ENCODE measurements around the gene CLIC3.

DNA sequence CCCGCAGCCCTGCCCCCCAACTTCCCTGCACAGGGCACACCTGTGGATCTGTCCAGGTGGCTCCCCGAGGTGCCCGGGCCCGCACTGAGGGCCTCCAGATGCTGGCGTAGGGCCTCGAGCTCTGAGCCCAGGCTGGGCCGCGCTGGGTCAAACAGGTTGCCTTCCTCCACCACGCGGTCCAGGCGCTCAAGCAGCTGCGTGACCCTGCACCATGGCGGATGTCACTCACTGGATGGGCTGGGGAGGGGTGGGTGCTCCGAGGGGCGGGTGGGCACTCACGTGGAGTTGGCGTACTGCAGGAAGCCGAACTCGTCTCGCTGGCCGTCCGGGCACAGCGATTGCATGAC, 26.3 kb upstream of the CLIC3 start:
- TF ChIP-seq CTCF (IDR thresholded peaks at IDR 0.05; ENCODE audit: insufficient read depth, low read depth, low read length): no peak
- TF ChIP-seq EZH2 (IDR thresholded peaks at IDR 0.05; ENCODE audit: insufficient read depth, low read length): no peak
